GM18511 (cell line): ENCODE data around the gene WWOX.

Source experiments
- ATAC-seq: cut with Tn5 transposase; IDR thresholded peaks from one replicate; pipeline ENCODE4 v1.9.1; 2021; ENCODE audit warnings: mild to moderate bottlenecking, moderate library complexity; ENCODE audit not compliant: unreplicated experiment

The WWOX gene

GRCh38 chr16:79165506-79165905 lies 1066.1 kb downstream of the WWOX start:
- no peak for ATAC-seq

- ATAC-seq, result no peak
Measured at GRCh38 chr16:79167893-79168292, 1068.4 kb downstream of the WWOX start.

- no peak for ATAC-seq
Measured at GRCh38 chr16:79168321-79168720, 1068.9 kb downstream of the WWOX start.

- no peak for ATAC-seq
Measured at GRCh38 chr16:79169239-79169638, 1069.8 kb downstream of the WWOX start.

- ATAC-seq, result no peak
Measured at GRCh38 chr16:79170555-79171246, 1071.2 kb downstream of the WWOX start.

- no peak for ATAC-seq
Measured at GRCh38 chr16:79171504-79171903, 1072.0 kb downstream of the WWOX start.

GRCh38 chr16:79171931-79172705 lies 1072.7 kb downstream of the WWOX start:
- ATAC-seq, result no peak

- no peak for ATAC-seq
Measured at GRCh38 chr16:79172976-79173500, 1073.6 kb downstream of the WWOX start.

GRCh38 chr16:79173919-79174318 lies 1074.5 kb downstream of the WWOX start:
- no peak for ATAC-seq

GRCh38 chr16:79175286-79176057 lies 1076.0 kb downstream of the WWOX start:
- ATAC-seq, result no peak

- no peak for ATAC-seq
Measured at GRCh38 chr16:79177018-79177417, 1077.6 kb downstream of the WWOX start.

- ATAC-seq, result no peak
Measured at GRCh38 chr16:79181419-79181818, 1082.0 kb downstream of the WWOX start.

GRCh38 chr16:79182616-79183015 lies 1083.2 kb downstream of the WWOX start:
- no peak for ATAC-seq

GRCh38 chr16:79183571-79183970 lies 1084.1 kb downstream of the WWOX start:
- no peak for ATAC-seq

GRCh38 chr16:79184464-79185030 lies 1085.1 kb downstream of the WWOX start:
- no peak for ATAC-seq

- no peak for ATAC-seq
Measured at GRCh38 chr16:79185711-79186110, 1086.3 kb downstream of the WWOX start.

- ATAC-seq, result no peak
Measured at GRCh38 chr16:79186196-79186595, 1086.7 kb downstream of the WWOX start.

- no peak for ATAC-seq
Measured at GRCh38 chr16:79188115-79188738, 1088.8 kb downstream of the WWOX start.

GRCh38 chr16:79188739-79189122 lies 1089.3 kb downstream of the WWOX start:
- ATAC-seq, result no peak

GRCh38 chr16:79190542-79190941 lies 1091.1 kb downstream of the WWOX start:
- no peak for ATAC-seq

GRCh38 chr16:79191933-79192332 lies 1092.5 kb downstream of the WWOX start:
- ATAC-seq, result no peak
